ENCODE results near the gene SERPINB6.

SERPINB6 gene

DNA sequence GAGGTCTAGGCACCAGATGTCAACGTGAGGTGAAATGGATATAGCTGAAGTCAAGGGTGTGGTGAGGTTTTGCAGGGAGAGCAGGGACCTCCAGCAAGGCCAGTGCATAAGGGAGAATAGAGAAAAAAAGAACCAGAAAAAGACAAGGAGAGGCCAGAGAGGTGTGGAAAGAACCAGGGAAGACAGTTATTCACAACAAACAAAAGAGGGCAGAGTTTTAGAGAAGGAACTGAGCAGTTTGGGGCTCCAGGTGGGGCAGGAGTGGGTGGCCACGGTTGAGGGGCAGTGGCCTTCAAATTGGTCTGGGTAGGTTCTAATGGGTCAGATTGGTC lies 16.7 kb upstream of the SERPINB6 start:
- Histone ChIP-seq H3K79me2 (ENCODE audit: insufficient read depth, low read length) (no peaks in the 10 kb centered on the region), H3K9ac (ENCODE audit: low read length) (peak overlapping the region; percentile 64; the same call in 1 of the 2 replicates), H3K4me1 (ENCODE audit: insufficient read depth, low read length, severe bottlenecking) (peaks cover 18% of the 10 kb centered on the region), H2AFZ (ENCODE audit: low read length) (no peak overlapping the region), H3F3A (ENCODE audit: insufficient read depth, low read length) (no peaks in the 10 kb centered on the region), H3K36me3 (ENCODE audit: insufficient read depth, low read length) (no peaks in the 10 kb centered on the region; the same call in 1 of the 2 replicates), H3K27ac (ENCODE audit: low read depth, low read length, poor library complexity, severe bottlenecking) (no peak overlapping the region), H4K20me1 (ENCODE audit: insufficient read depth, low read length) (no peaks in the 10 kb centered on the region), H3K9me3 (ENCODE audit: low read length) (no peaks in the 10 kb centered on the region), H3K9me2 (ENCODE audit: low read depth, low read length) (no peaks in the 10 kb centered on the region), H3K4me2 (ENCODE audit: low read length) (peak overlapping the region; percentile 75), H3K27me3 (ENCODE audit: insufficient read depth, low read length) (no peaks in the 10 kb centered on the region), H3K4me3 (ENCODE audit: low read depth, low read length, poor library complexity, severe bottlenecking) (peak overlapping the region; percentile 72)
- TF ChIP-seq EZH2 (IDR thresholded peaks at IDR 0.05; ENCODE audit: borderline replicate concordance, low read length) = no peak
- TF ChIP-seq, protein P1, sequence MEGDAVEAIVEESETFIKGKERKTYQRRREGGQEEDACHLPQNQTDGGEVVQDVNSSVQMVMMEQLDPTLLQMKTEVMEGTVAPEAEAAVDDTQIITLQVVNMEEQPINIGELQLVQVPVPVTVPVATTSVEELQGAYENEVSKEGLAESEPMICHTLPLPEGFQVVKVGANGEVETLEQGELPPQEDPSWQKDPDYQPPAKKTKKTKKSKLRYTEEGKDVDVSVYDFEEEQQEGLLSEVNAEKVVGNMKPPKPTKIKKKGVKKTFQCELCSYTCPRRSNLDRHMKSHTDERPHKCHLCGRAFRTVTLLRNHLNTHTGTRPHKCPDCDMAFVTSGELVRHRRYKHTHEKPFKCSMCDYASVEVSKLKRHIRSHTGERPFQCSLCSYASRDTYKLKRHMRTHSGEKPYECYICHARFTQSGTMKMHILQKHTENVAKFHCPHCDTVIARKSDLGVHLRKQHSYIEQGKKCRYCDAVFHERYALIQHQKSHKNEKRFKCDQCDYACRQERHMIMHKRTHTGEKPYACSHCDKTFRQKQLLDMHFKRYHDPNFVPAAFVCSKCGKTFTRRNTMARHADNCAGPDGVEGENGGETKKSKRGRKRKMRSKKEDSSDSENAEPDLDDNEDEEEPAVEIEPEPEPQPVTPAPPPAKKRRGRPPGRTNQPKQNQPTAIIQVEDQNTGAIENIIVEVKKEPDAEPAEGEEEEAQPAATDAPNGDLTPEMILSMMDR (IDR thresholded peaks at IDR 0.05; ENCODE audit: low read length) = peak; percentile 24; the same call in 1 of the 2 replicates

DNA sequence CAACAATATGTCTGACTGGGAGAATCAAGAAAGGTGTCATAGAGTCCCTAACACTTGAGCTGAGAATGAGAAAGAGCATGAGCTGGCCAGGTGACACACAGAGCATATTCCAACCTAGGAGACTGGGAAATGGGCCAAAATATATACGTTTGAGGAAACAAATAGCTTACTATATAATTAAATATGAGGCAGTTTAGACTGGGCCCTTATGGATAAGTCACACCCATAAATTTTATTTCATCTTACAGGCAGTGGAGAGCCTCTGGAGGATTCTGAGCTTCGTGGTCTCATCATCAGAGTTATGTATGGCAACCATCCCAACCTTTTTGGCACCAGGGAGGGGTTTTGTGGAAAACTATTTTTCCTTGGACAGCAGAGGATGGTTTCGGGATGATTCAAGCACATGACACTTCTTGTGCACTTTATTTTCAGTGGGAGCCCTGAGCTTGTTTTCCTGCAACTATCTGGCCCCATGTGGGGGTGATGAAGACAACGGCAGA lies 15.4 kb upstream of the SERPINB6 start:
- H3K79me2 ChIP-seq (ENCODE audit: insufficient read depth, low read length) = no peaks in the 10 kb centered on the region
- H3K4me1 ChIP-seq (ENCODE audit: insufficient read depth, low read length, severe bottlenecking) = peaks cover 18% of the 10 kb centered on the region
- H3K27ac ChIP-seq (ENCODE audit: low read depth, low read length, poor library complexity, severe bottlenecking) = no peak overlapping the region
- no peaks in the 10 kb centered on the region for H3F3A ChIP-seq (ENCODE audit: insufficient read depth, low read length)
- H3K9me2 ChIP-seq (ENCODE audit: low read depth, low read length) = no peaks in the 10 kb centered on the region
- no peak overlapping the region for H3K4me3 ChIP-seq (ENCODE audit: low read depth, low read length, poor library complexity, severe bottlenecking)
- H3K27me3 ChIP-seq (ENCODE audit: insufficient read depth, low read length) = no peaks in the 10 kb centered on the region
- H3K36me3 ChIP-seq (ENCODE audit: insufficient read depth, low read length) = no peaks in the 10 kb centered on the region
- no peaks in the 10 kb centered on the region for H4K20me1 ChIP-seq (ENCODE audit: insufficient read depth, low read length)
- no peak overlapping the region for H3K4me2 ChIP-seq (ENCODE audit: low read length)
- H3K9me3 ChIP-seq (ENCODE audit: low read length) = no peaks in the 10 kb centered on the region
- TF ChIP-seq, protein P1 (IDR thresholded peaks at IDR 0.05; ENCODE audit: low read length) = no peak
- no peak for TF ChIP-seq EZH2 (IDR thresholded peaks at IDR 0.05; ENCODE audit: borderline replicate concordance, low read length)
- H2AFZ ChIP-seq (ENCODE audit: low read length) = no peak overlapping the region
- H3K9ac ChIP-seq (ENCODE audit: low read length) = no peak overlapping the region

DNA sequence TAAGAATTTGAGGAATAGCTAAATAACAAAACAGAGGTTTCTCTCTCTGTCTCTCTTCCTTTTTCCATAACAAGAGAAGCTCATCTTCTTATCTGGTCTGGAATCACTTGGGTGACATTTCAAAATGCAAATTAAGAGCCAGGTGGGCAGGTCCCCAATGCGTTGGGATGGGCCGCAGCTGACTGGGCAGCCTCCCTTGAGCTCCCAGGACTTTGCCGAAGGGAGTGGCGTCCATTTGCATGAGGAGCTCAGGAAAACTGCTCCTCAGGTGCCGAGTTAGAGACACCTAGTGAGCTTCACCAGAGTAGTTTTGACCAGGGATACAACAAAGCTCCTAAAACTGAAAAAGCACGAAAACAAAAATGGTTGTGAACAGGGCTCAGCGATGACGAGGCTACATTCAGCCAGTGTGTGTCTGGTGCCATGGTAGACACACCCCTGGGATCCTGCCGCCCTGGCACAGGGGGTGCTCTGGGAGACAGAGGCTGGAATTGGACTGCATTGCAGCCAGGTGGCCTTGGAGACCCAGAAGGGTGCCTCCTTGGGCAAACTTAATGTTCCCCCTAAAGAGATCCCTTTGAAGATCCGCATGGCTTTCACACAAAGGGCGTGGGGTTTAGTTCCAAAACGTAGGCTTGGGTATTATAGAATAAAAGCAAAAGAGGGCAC lies 13.5 kb upstream of the SERPINB6 start:
- Histone ChIP-seq H3K79me2 (ENCODE audit: insufficient read depth, low read length) (no peaks in the 10 kb centered on the region), H3K27ac (ENCODE audit: low read depth, low read length, poor library complexity, severe bottlenecking) (no peak overlapping the region), H3K9me3 (ENCODE audit: low read length) (no peaks in the 10 kb centered on the region), H3K9me2 (ENCODE audit: low read depth, low read length) (no peaks in the 10 kb centered on the region), H2AFZ (ENCODE audit: low read length) (no peak overlapping the region), H3K4me2 (ENCODE audit: low read length) (no peak overlapping the region), H4K20me1 (ENCODE audit: insufficient read depth, low read length) (no peaks in the 10 kb centered on the region), H3K27me3 (ENCODE audit: insufficient read depth, low read length) (no peaks in the 10 kb centered on the region), H3K4me1 (ENCODE audit: insufficient read depth, low read length, severe bottlenecking) (peaks cover 5% of the 10 kb centered on the region), H3K36me3 (ENCODE audit: insufficient read depth, low read length) (no peaks in the 10 kb centered on the region), H3K4me3 (ENCODE audit: low read depth, low read length, poor library complexity, severe bottlenecking) (no peak overlapping the region), H3F3A (ENCODE audit: insufficient read depth, low read length) (no peaks in the 10 kb centered on the region), H3K9ac (ENCODE audit: low read length) (no peak overlapping the region)
- TF ChIP-seq, protein P1 (IDR thresholded peaks at IDR 0.05; ENCODE audit: low read length) = no peak
- no peak for TF ChIP-seq EZH2 (IDR thresholded peaks at IDR 0.05; ENCODE audit: borderline replicate concordance, low read length)
